Choroid plexus epithelial cell (primary cell): ENCODE measurements around the gene ABI2.
"Not testable (repeated sequence)": the region's sequence is repeated elsewhere in the genome, so short reads cannot be mapped to it uniquely, and the experiment has no call there.

Experiments used
- DNase-seq: peaks from one replicate; pipeline ENCODE4 v3.0.0-alpha.2; 2010; ENCODE audit warnings: low read depth
- H3K4me3 ChIP-seq: 2 replicates; pipeline ENCODE4 v1.5.1; 2011; ENCODE audit warnings: low read depth, mild to moderate bottlenecking, control low read depth, low read length, moderate library complexity
- TF ChIP-seq, protein P1 (sequence below): conservative IDR thresholded peaks from 2 replicates; pipeline ENCODE4 v1.5.1; 2011; ENCODE audit warnings: low read depth, mild to moderate bottlenecking, control low read depth, inconsistent platforms, low read length, moderate library complexity

Gene ABI2

GRCh38 chr2:203340791-203341487, 12.7 kb downstream of the ABI2 start:
- DNase-seq, result peak; percentile 82
- H3K4me3 ChIP-seq, result no peak overlapping the region
- TF ChIP-seq, protein P1, sequence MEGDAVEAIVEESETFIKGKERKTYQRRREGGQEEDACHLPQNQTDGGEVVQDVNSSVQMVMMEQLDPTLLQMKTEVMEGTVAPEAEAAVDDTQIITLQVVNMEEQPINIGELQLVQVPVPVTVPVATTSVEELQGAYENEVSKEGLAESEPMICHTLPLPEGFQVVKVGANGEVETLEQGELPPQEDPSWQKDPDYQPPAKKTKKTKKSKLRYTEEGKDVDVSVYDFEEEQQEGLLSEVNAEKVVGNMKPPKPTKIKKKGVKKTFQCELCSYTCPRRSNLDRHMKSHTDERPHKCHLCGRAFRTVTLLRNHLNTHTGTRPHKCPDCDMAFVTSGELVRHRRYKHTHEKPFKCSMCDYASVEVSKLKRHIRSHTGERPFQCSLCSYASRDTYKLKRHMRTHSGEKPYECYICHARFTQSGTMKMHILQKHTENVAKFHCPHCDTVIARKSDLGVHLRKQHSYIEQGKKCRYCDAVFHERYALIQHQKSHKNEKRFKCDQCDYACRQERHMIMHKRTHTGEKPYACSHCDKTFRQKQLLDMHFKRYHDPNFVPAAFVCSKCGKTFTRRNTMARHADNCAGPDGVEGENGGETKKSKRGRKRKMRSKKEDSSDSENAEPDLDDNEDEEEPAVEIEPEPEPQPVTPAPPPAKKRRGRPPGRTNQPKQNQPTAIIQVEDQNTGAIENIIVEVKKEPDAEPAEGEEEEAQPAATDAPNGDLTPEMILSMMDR, result no peak

- H3K4me3 ChIP-seq, result no peak overlapping the region
- DNase-seq, result peak; percentile 35
- TF ChIP-seq, protein P1, result no peak
Measured at GRCh38 chr2:203341741-203342310, 13.6 kb downstream of the ABI2 start.

- DNase-seq, H3K4me3 ChIP-seq: not testable (repeated sequence)
Measured at GRCh38 chr2:203342374-203342773, 14.2 kb downstream of the ABI2 start.

DNA sequence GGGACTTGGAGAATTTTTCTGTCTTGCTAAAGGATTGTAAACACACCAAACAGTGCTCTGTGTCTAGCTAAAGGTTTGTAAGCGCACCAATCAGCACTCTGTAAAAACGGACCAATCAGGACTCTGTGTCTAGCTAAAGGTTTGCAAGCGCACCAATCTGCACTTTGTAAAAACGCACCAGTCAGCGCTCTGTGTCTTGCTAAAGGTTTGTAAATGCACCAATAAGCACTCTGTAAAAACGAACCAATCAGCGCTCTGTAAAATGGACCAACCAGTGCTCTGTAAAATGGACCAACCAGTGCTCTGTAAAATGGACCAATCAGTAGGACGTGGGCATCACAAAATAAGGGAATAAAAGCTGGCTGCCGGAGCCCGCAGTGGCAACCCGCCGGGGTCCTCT, 16.5 kb downstream of the ABI2 start:
- no peak overlapping the region for H3K4me3 ChIP-seq
- DNase-seq, result no peak
- TF ChIP-seq, protein P1, result no peak

DNA sequence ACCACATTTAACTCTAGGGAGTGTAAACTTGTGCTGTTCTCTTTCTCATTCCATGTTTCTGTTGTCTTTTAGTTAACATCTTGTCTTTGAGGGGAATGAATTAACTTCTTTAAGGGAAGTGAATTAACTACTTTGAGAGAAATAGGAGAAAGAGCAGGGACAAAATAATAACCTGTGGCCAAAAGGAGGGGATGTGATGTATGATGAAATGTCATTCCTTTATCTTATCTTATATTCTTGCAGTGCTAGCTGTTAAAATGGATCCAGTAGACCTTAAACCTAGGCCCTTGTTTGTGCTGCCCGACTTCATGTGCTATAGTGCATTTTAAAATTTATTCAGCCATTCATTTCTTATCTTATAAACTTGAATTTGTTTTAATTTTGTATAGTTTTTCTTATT, 18.4 kb downstream of the ABI2 start:
- no peak overlapping the region for H3K4me3 ChIP-seq
- TF ChIP-seq, protein P1, result no peak
- no peak for DNase-seq

DNA sequence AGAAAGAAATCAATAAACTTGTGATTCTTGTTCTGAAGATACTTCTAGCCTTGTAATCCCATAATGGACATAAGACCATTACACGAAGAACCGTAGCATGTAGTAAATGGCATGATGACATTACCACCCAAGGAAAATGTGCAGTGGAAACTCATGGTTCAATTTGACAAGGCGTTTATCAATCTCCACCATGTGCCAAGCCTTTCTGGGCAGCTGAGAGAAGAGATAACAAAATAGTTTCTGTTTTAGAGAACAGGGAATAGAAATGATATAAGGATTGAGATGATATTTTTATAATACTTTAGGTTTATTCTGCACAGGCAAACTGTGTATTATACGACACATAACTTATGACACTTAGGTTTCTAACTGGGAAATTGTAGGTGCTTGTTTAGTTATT, 19.2 kb downstream of the ABI2 start:
- H3K4me3 ChIP-seq, result no peak overlapping the region
- no peak for DNase-seq
- TF ChIP-seq, protein P1, result no peak

DNA sequence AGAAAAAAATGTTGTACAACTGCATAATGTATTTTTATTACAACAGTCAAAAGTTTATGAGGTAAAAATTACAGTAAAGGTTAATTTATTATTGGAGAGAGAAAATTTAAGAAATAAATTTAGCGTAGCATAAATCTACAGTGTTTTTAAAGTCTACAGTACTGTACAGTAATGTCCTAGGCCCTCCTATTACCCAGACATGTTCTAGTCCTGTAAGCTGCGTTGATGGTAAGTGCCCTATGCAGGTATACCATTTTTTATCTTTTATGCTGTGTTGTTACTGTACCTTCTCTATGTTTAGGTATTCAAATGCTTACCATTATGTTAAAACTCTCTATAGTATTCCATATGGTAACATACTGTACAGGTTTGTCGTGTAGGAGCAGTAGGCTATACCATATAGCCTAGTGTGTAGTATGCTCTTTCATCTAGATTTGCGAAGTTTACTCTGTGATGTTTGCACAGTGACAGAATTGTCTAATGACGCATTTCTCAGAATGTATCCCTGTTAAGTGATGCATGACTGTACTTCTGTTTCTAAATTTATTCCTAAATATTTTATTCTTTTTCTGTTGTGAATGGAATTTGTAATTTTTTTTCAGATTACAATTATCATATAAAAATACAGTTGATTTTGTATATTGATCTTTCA, 24.5 kb downstream of the ABI2 start:
- DNase-seq, result no peak
- TF ChIP-seq, protein P1, result no peak
- no peak overlapping the region for H3K4me3 ChIP-seq
